Mucosa of descending colon (tissue), 3 donors: Measurements from ENCODE around the gene RIPOR3. TPM values are rescaled to one million over a fixed set of nuclear protein-coding genes. Genes with fewer than 3 reads are reported as not detected.

Source experiments
- ATAC-seq: fragments of 200-7000 bp; cut with Tn5 transposase; one replicate; pipeline ENCODE4 v1.9.1; 2020; ENCODE audit warnings: mild to moderate bottlenecking, moderate library complexity
- DNase-seq, 3 donors: peaks; one replicate each; pipeline ENCODE4 v3.0.0-alpha.2; 2020
- H3K36me3 ChIP-seq: fragments of 200-600 bp; one replicate; pipeline ENCODE4 v1.8.0; 2021; ENCODE audit warnings: low read depth, mild to moderate bottlenecking
- H3K4me1 ChIP-seq: fragments of 200-600 bp; one replicate; pipeline ENCODE4 v1.8.0; 2021; ENCODE audit warnings: low read depth, mild to moderate bottlenecking
- H3K4me3 ChIP-seq: fragments of 200-600 bp; one replicate; pipeline ENCODE4 v1.8.0; 2021; ENCODE audit warnings: mild to moderate bottlenecking
- H3K9me3 ChIP-seq: fragments of 200-600 bp; one replicate; pipeline ENCODE4 v1.8.0; 2021; ENCODE audit warnings: mild to moderate bottlenecking
- intact Hi-C, 2 donors: fragments of 100-400 bp; cut with DNase I in 1 of 2; cut with micrococcal nuclease in 1 of 2; formaldehyde crosslinking; loops; one replicate each; pipeline versions ENCODE4 v1.11.0 to v1.11.1; 2022; cut with DNase I, micrococcal nuclease
- total RNA-seq, 3 donors: library from RNA; stranded (reverse); fragmentation: NEBNext Ultra II Directional in 2 of 3; extraction: Animal tissue kit (Norgen Biotek cat#: 25700) in 2 of 3; gene quantifications; one replicate each; pipeline versions ENCODE4 v1.2.1 to v1.2.4, GENCODE V29; 2021 to 2023
- TF ChIP-seq, protein P1 (sequence below): fragments of 200-600 bp; IDR thresholded peaks from one replicate; pipeline ENCODE4 v1.8.0; 2022; ENCODE audit warnings: antibody characterized with exemption, mild to moderate bottlenecking
- donor health status: DM: no; HTN: no; CAD: no; lungs with moderate emphysema.
- donor health status: DM: no; HTN: no; CAD: no.
- donor health status: DM: no; HTN: yes; CAD: no.

RIPOR3 gene
- total RNA-seq, 3 donors from 2014 or later = 2.2 to 13.4 (median 5.8) TPM

DNA sequence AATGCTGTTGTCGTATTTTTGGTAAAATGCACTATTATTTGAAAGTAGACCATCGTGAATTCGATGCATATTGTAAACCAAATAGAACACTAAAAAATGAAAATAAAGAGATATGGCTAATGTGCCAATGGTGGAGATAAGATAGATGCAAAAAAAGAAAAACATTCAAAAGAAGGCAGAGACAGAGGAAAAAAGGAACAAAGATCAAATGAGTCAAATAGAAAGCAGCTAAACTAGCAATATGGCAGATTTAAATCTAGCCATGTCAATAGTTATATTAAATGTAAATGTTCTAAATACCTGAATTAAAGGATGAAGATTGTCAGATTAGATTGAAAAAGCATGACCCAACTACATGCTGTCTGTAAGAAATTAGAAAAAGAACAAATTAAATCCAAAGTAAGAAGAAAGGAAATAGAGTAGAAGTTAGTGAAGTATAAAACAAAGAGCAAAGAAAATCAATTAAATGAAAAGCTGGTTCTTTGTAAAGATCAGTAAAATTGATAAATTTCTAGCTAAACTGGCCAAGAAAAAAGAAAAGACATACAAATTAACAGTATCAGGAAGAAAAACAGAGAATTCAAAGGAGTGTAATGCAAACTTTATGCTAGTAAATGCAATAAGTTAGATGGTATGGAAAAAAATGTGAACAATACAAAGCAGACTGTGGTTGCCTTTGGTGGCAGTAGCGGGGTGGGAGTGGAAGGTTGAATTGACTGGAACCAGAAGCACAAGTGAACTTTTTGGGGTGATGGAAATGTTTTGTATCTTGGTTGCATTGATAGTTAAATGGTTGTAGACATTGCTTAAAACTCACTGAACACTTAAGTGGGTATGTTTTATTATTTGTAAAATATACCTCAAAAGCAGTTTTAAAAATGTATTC lies 136.4 kb downstream of the RIPOR3 start:
- ATAC-seq (no peak), DNase-seq (no peak)
- no peaks in the 10 kb centered on the region for H3K9me3 ChIP-seq
- TF ChIP-seq, protein P1, sequence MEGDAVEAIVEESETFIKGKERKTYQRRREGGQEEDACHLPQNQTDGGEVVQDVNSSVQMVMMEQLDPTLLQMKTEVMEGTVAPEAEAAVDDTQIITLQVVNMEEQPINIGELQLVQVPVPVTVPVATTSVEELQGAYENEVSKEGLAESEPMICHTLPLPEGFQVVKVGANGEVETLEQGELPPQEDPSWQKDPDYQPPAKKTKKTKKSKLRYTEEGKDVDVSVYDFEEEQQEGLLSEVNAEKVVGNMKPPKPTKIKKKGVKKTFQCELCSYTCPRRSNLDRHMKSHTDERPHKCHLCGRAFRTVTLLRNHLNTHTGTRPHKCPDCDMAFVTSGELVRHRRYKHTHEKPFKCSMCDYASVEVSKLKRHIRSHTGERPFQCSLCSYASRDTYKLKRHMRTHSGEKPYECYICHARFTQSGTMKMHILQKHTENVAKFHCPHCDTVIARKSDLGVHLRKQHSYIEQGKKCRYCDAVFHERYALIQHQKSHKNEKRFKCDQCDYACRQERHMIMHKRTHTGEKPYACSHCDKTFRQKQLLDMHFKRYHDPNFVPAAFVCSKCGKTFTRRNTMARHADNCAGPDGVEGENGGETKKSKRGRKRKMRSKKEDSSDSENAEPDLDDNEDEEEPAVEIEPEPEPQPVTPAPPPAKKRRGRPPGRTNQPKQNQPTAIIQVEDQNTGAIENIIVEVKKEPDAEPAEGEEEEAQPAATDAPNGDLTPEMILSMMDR = no peak
- intact Hi-C loops = no loop called here
- no peaks in the 10 kb centered on the region for H3K4me1 ChIP-seq
- no peaks in the 10 kb centered on the region for H3K36me3 ChIP-seq
- H3K4me3 ChIP-seq = no peak overlapping the region

DNA sequence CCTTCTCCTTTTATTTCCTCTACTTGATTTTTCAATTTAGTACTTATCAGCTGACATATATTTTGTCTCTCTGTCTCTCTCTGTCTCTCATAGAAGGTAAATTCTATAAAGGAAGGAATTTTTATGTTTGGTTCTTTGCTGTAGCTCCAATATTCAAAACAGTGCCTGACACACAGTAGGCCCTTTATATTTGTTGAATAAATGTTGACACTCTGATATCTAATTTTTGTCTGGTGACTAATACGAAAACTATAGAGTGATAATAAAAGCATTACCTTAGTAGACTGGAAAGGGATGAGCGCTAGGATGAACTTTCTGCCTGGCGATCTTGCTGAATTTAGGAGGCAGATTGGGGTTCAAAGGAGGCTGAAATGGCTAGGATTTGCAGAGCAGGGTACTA lies 138.4 kb downstream of the RIPOR3 start:
- Histone ChIP-seq H3K4me3 (no peak overlapping the region), H3K36me3 (no peaks in the 10 kb centered on the region), H3K9me3 (no peaks in the 10 kb centered on the region), H3K4me1 (peaks cover 2% of the 10 kb centered on the region)
- no peak for ATAC-seq
- DNase-seq = no peak
- TF ChIP-seq, protein P1 = no peak
- intact Hi-C loops = no loop called here

DNA sequence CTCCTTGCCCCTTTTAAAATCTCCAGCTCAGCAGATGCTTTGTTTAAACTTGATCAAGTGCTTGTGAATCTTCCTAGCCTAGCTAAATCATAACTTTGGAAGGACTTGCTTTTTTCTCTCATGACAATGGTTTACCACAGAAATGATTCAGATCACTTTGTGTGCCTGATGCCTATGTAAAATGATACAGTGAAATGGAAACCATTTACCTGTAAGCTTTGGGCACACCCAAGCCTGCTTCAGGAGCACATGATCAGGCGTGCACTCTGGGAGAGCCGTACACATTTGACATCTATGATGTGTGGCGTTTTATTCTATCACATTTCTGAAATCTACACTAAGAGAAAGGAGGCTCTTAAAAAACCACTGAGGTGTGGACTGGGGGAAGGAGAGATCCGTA lies 140.1 kb downstream of the RIPOR3 start:
- Histone ChIP-seq H3K9me3 (no peaks in the 10 kb centered on the region), H3K36me3 (no peaks in the 10 kb centered on the region), H3K4me1 (peaks cover 7% of the 10 kb centered on the region), H3K4me3 (no peak overlapping the region)
- DNase-seq (no peak), ATAC-seq (no peak)
- intact Hi-C loops = no loop called here
- TF ChIP-seq, protein P1 = no peak

DNA sequence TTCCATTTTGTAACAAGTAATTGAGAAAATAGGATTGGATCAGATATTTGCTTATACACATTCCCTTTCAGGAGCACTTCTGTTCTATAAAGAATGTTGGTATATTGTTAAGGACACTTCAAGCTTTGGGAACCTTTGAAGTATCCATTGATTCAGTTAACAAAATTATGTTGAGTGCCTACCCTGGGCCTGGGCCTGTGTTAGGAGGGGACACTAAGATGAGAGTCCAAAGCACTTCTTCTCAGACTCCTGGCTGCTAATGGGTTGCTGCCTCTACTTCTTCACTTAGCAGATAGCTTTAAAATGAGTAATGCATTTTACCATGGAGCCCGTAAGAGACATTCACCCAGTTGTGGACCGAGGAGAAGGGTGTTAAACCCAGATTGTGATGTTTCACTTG lies 140.8 kb downstream of the RIPOR3 start:
- no peak for ATAC-seq

DNA sequence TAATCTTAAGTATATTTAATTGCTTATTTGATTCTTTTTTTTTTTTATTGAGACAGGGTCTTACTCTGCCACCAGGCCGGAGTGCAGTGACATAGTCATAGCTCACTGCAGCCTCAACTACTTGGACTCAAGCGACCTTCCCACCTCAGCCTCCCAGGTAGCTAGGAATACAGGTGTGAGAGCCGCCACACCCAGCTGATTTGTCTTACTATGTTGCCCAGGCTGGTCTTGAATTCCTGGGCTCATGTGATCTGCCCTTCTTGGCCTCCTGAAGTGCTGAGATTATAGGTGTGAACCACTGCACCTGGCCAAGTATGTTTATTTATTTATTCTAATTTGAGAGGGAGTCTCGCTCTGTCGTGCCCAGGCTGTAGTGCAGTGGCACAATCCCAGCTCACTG lies 142.9 kb downstream of the RIPOR3 start:
- Histone ChIP-seq H3K4me1 (peaks cover 7% of the 10 kb centered on the region), H3K4me3 (no peak overlapping the region), H3K36me3 (no peaks in the 10 kb centered on the region), H3K9me3 (no peaks in the 10 kb centered on the region)
- intact Hi-C loops = no loop called here
- TF ChIP-seq, protein P1 = no peak
- peak; percentile 80 for ATAC-seq
- DNase-seq = peak in 1 of 3 donors; percentile 44

More for the DNA sequence above, 140.8 kb downstream of the RIPOR3 start:
- no peak for DNase-seq
- H3K9me3 ChIP-seq = no peaks in the 10 kb centered on the region
- intact Hi-C loops = no loop called here
- peaks cover 7% of the 10 kb centered on the region for H3K4me1 ChIP-seq
- H3K36me3 ChIP-seq = no peaks in the 10 kb centered on the region
- TF ChIP-seq, protein P1 = no peak
- no peak overlapping the region for H3K4me3 ChIP-seq
